Duodenal mucosa (tissue), 2 donors: ENCODE data around the gene GLCCI1.
A peak's percentile ranks its signal among the peaks of the same experiment; 100 is the strongest.

Source experiments
- H3K27ac ChIP-seq: one replicate; pipeline ENCODE4 v1.7.0; 2013; ENCODE audit warnings: low read depth, low read length
- H3K27me3 ChIP-seq, 2 donors: one replicate each; pipeline ENCODE4 v1.7.0; 2013; ENCODE audit warnings: low read length in 2 of 2, control low read depth in 1 of 2; ENCODE audit not compliant: insufficient read depth in 2 of 2, control insufficient read depth in 1 of 2
- H3K36me3 ChIP-seq, 2 donors: one replicate each; pipeline ENCODE4 v1.7.0; 2013; ENCODE audit warnings: low read length in 2 of 2, control low read depth in 1 of 2; ENCODE audit not compliant: insufficient read depth in 2 of 2, control insufficient read depth in 1 of 2
- H3K4me1 ChIP-seq, 2 donors: one replicate each; pipeline ENCODE4 v1.7.0; 2013; ENCODE audit warnings: low read length in 2 of 2, control low read depth in 1 of 2; ENCODE audit not compliant: insufficient read depth in 2 of 2, control insufficient read depth in 1 of 2
- H3K4me3 ChIP-seq, 2 donors: one replicate each; pipeline ENCODE4 v1.7.0; 2013; ENCODE audit warnings: low read length in 2 of 2, low read depth in 1 of 2
- H3K9ac ChIP-seq, 2 donors: one replicate each; pipeline ENCODE4 v1.7.0; 2013; ENCODE audit warnings: low read length in 2 of 2, low read depth in 1 of 2
- H3K9me3 ChIP-seq, 2 donors: one replicate each; pipeline ENCODE4 v1.7.0; 2013; ENCODE audit warnings: low read length in 2 of 2, control low read depth in 1 of 2; ENCODE audit not compliant: control insufficient read depth in 1 of 2

The GLCCI1 gene

GRCh38 chr7:7933915-7934526 is 34.6 kb upstream of the GLCCI1 start:
- Histone ChIP-seq H3K4me1 (no peaks in the 10 kb centered on the region), H3K36me3 (no peaks in the 10 kb centered on the region), H3K27ac (no peak overlapping the region), H3K4me3 (no peak overlapping the region), H3K27me3 (no peaks in the 10 kb centered on the region), H3K9ac (no peak overlapping the region), H3K9me3 (no peaks in the 10 kb centered on the region)

GRCh38 chr7:7934945-7935344 is 33.7 kb upstream of the GLCCI1 start:
- no peaks in the 10 kb centered on the region for H3K4me1 ChIP-seq
- no peaks in the 10 kb centered on the region for H3K9me3 ChIP-seq
- H3K4me3 ChIP-seq, result no peak overlapping the region
- H3K9ac ChIP-seq, result no peak overlapping the region
- H3K36me3 ChIP-seq, result no peaks in the 10 kb centered on the region
- H3K27ac ChIP-seq, result no peak overlapping the region
- no peaks in the 10 kb centered on the region for H3K27me3 ChIP-seq

GRCh38 chr7:7938471-7938870 is 30.1 kb upstream of the GLCCI1 start:
- Histone ChIP-seq H3K4me3 (no peak overlapping the region), H3K4me1 (no peaks in the 10 kb centered on the region), H3K27me3 (no peaks in the 10 kb centered on the region), H3K9ac (no peak overlapping the region), H3K27ac (no peak overlapping the region), H3K9me3 (no peaks in the 10 kb centered on the region), H3K36me3 (no peaks in the 10 kb centered on the region)

DNA sequence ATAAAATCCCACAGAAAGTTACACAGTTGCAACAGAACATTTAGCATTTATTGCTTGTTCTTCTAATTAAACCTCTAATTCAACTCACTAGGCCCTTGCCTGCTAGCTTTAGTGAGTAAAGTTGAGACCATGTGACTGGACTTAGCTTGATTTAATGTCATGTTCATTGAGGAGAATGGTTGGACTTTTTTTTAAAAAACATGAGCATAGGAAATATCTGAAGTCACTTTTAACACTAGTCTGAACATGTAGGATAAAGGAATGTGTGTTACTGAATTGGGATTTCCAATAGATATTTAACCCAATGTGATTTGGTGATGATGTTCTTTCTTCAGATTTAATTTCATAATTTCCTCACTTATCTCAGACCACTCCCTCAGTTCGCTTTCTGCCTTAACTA is 24.6 kb upstream of the GLCCI1 start:
- H3K4me3 ChIP-seq, result no peak overlapping the region
- no peak overlapping the region for H3K27ac ChIP-seq
- H3K9me3 ChIP-seq, result no peaks in the 10 kb centered on the region
- H3K27me3 ChIP-seq, result no peaks in the 10 kb centered on the region
- peaks cover 0 to 4% of the 10 kb centered on the region in 2 donors for H3K4me1 ChIP-seq
- peak overlapping the region in 1 of 2 donors; percentile 2 for H3K9ac ChIP-seq
- no peaks in the 10 kb centered on the region for H3K36me3 ChIP-seq

DNA sequence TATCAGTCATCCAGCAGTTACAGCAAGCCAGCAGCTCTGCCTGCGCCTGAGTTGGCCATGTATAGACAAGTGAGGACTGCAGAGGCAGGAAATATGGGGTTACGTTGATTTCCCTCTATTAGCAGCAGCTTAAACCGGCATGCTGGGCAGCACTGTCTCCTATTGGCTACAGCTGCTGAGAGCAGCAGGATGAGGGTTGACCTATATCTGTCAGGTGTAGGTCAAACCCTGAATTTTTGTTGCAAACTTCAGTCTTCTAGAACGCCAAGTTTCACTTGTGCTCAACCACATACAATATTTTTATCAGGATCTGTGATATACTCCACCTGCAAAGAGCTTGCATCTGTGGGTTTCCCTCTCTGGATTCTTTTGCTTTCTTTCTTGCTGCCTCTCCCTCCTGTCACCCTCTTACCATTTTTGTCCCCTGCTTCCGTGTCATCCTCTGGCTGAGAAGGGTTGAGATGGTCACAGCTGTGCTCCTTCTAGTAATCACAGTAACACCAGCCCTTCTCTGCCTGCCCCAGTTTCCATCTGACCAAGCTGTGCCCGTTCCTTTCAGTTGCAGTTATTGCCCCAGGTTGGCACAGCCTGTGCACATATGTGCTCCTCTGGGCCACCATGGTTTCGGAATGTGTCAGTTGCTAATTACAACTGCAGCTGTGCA is 23.8 kb upstream of the GLCCI1 start:
- Histone ChIP-seq H3K9me3 (no peaks in the 10 kb centered on the region), H3K4me1 (peaks cover 0 to 4% of the 10 kb centered on the region in 2 donors), H3K27me3 (no peaks in the 10 kb centered on the region), H3K36me3 (no peaks in the 10 kb centered on the region), H3K4me3 (no peak overlapping the region), H3K9ac (peak overlapping the region in 1 of 2 donors; percentile 2), H3K27ac (no peak overlapping the region)

DNA sequence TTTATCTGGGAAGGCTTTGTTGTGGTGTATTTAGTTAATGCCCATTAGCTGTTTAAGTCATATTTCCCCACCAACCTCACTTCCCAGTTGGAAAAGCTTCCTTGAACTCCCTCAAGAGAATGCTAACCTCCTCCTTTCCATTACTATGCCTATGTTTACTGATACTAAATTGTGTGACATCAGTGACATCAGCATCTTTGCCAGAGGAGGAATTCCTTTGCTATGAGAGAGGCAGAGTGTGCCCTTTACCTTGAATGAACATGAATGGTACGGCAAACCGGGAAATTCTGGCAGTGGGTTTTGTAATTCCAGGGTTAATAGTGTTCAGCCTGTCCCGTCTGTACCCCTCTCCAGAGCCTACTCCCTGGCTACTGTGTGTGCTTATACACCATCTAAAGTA is 22.1 kb upstream of the GLCCI1 start:
- Histone ChIP-seq H3K27me3 (no peaks in the 10 kb centered on the region), H3K4me1 (peaks cover 0 to 4% of the 10 kb centered on the region in 2 donors), H3K36me3 (no peaks in the 10 kb centered on the region), H3K9me3 (no peaks in the 10 kb centered on the region), H3K27ac (no peak overlapping the region), H3K9ac (no peak overlapping the region), H3K4me3 (no peak overlapping the region)

- no peaks in the 10 kb centered on the region for H3K27me3 ChIP-seq
- no peaks in the 10 kb centered on the region for H3K36me3 ChIP-seq
- no peak overlapping the region for H3K4me3 ChIP-seq
- H3K9me3 ChIP-seq, result no peaks in the 10 kb centered on the region
- no peak overlapping the region for H3K9ac ChIP-seq
- H3K27ac ChIP-seq, result no peak overlapping the region
- peaks cover 0 to 4% of the 10 kb centered on the region in 2 donors for H3K4me1 ChIP-seq
Measured at GRCh38 chr7:7948232-7948631, 20.4 kb upstream of the GLCCI1 start.

GRCh38 chr7:7953806-7954205 is 14.8 kb upstream of the GLCCI1 start:
- Histone ChIP-seq H3K4me3 (no peak overlapping the region), H3K4me1 (no peaks in the 10 kb centered on the region), H3K9me3 (no peaks in the 10 kb centered on the region), H3K9ac (no peak overlapping the region), H3K36me3 (no peaks in the 10 kb centered on the region), H3K27ac (no peak overlapping the region), H3K27me3 (no peaks in the 10 kb centered on the region)

- Histone ChIP-seq H3K27me3 (no peaks in the 10 kb centered on the region), H3K27ac (no peak overlapping the region), H3K4me3 (no peak overlapping the region), H3K9ac (no peak overlapping the region), H3K36me3 (no peaks in the 10 kb centered on the region), H3K4me1 (no peaks in the 10 kb centered on the region), H3K9me3 (no peaks in the 10 kb centered on the region)
Measured at GRCh38 chr7:7956531-7957128, 12.0 kb upstream of the GLCCI1 start.

DNA sequence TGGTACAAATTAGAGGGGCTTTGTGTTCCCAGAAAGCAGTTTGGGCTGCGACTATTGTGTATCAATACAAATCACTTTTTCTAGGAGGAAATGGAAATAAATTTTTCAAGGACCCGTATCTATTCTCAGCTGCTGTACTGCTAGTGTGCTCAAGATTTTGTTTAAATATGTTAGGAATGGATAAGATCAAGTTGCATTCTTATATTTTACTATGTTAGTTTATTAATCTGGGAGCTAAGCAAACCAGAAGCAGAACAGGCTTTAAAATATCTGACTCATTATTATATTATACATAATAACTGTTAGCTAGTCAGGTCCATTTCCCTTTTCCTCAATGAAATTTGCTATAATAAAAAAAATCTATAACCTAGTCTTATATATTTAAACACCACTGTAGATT is 11.1 kb upstream of the GLCCI1 start:
- no peaks in the 10 kb centered on the region for H3K4me1 ChIP-seq

More for the DNA sequence above, 11.1 kb upstream of the GLCCI1 start:
- H3K9me3 ChIP-seq, result no peaks in the 10 kb centered on the region
- H3K36me3 ChIP-seq, result no peaks in the 10 kb centered on the region
- H3K4me3 ChIP-seq, result no peak overlapping the region
- no peaks in the 10 kb centered on the region for H3K27me3 ChIP-seq
- H3K27ac ChIP-seq, result no peak overlapping the region
- no peak overlapping the region for H3K9ac ChIP-seq
